OCI-LY1 (cell line): ENCODE data around the gene TMEM240.

Experiments used
- EZH2 ChIP-seq: fragments of 200-600 bp; sonication (generic), shearing (Covaris generic); IDR thresholded peaks from 2 replicates; pipeline ENCODE4 v1.8.0; 2017; ENCODE audit warnings: borderline replicate concordance, mixed run types, mild to moderate bottlenecking, antibody characterized with exemption, low read length, moderate library complexity, mixed read lengths
- TF ChIP-seq, protein P1 (sequence below): fragments of 200-600 bp; sonication (generic), shearing (Covaris generic); IDR thresholded peaks from 2 replicates; pipeline ENCODE4 v1.5.1; 2017; ENCODE audit warnings: mild to moderate bottlenecking, antibody characterized with exemption, low read length, moderate library complexity, mixed read lengths

DNA sequence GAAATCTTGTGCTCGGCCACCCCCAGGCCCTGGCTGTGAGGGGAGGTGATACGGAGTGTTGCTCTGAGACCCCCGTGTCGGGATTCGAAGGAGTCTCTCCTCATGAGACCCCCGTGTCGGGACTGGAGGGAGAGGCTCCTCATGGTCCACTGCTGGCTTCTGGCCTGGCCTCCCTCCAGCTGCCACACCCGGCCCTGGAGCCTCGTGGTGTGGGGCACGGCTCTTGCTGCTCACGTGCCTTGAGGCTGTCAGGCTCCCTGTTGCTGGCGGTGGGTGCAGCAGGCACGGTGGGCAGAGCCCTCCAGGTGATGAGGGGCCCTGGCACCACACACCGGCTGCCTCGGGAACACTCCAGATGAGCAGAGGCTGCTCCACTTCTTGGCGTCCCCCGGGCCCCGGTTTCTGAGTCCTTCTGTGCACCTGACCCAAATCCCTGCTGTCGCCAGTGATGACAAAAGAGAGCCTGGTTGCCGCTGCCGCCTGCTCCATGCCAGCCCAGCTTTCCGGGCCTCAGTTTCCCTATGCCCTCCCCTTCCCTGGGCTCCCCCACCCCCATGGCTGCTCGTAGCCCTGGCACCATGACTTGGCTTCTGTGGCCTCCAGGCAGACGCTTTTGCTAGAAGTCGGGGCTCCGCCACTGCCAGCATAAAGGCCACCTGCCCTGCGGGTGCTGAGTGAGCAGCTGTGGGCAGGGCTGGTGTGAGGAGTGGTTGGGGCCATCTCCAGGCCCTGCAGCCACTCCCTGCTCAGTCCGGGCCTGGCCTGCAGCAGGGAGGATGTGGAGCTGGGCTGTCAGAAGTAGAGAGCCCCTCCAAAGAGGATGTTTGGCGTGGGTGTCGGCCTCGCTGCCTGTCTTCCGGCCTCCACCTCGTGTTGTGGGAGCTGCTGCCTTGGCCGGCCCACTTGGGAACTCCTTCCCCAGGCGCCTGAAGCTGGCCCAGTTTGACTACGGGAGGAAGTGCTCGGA lies 11.8 kb downstream of the TMEM240 start:
- TF ChIP-seq, protein P1, sequence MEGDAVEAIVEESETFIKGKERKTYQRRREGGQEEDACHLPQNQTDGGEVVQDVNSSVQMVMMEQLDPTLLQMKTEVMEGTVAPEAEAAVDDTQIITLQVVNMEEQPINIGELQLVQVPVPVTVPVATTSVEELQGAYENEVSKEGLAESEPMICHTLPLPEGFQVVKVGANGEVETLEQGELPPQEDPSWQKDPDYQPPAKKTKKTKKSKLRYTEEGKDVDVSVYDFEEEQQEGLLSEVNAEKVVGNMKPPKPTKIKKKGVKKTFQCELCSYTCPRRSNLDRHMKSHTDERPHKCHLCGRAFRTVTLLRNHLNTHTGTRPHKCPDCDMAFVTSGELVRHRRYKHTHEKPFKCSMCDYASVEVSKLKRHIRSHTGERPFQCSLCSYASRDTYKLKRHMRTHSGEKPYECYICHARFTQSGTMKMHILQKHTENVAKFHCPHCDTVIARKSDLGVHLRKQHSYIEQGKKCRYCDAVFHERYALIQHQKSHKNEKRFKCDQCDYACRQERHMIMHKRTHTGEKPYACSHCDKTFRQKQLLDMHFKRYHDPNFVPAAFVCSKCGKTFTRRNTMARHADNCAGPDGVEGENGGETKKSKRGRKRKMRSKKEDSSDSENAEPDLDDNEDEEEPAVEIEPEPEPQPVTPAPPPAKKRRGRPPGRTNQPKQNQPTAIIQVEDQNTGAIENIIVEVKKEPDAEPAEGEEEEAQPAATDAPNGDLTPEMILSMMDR: no peak
- no peak for TF ChIP-seq EZH2
